HepG2 (cell line): ENCODE measurements around the gene MTA1. TPM values are rescaled to one million over a fixed set of nuclear protein-coding genes. Genes with fewer than 3 reads are reported as not detected.
A peak's percentile ranks its signal among the peaks of the same experiment; 100 is the strongest.

Source experiments
- GATA4 ChIP-seq: sonication (generic); IDR thresholded peaks from 2 replicates; pipeline ENCODE4 v1.6.1; 2016; ENCODE audit warnings: antibody characterized with exemption, low read depth, borderline replicate concordance
- HDAC2 ChIP-seq: sonication (generic); formaldehyde crosslinking; IDR thresholded peaks from 2 replicates; pipeline ENCODE4 v1.4.0; 2020; ENCODE audit warnings: missing genetic modification reagents
- JUN ChIP-seq: sonication (generic); formaldehyde crosslinking; IDR thresholded peaks from 2 replicates; pipeline ENCODE4 v1.4.0; 2020; ENCODE audit warnings: mild to moderate bottlenecking, missing genetic modification reagents
- LRRFIP1 ChIP-seq: sonication (generic); formaldehyde crosslinking; conservative IDR thresholded peaks from 2 replicates; pipeline ENCODE4 v1.4.0; 2020; ENCODE audit warnings: missing genetic modification reagents
- ONECUT2 ChIP-seq: sonication (generic); formaldehyde crosslinking; IDR thresholded peaks from 2 replicates; pipeline ENCODE4 v1.4.0; 2020; ENCODE audit warnings: missing genetic modification reagents
- YEATS4 ChIP-seq: sonication (generic); formaldehyde crosslinking; IDR thresholded peaks from 2 replicates; pipeline ENCODE4 v1.4.0; 2020; ENCODE audit warnings: missing genetic modification reagents, borderline replicate concordance
- ZBTB3 ChIP-seq: sonication (generic); formaldehyde crosslinking; IDR thresholded peaks from 2 replicates; pipeline ENCODE4 v1.4.0; 2020; ENCODE audit warnings: low read depth, mild to moderate bottlenecking, moderate library complexity, missing genetic modification reagents, borderline replicate concordance
- ZMYM4 ChIP-seq: sonication (generic); formaldehyde crosslinking; IDR thresholded peaks from 2 replicates; pipeline ENCODE4 v1.8.1; 2023; ENCODE audit warnings: mild to moderate bottlenecking, missing genetic modification reagents
- ZNF281 ChIP-seq: sonication (generic); formaldehyde crosslinking; IDR thresholded peaks from 2 replicates; pipeline ENCODE4 v1.4.0; 2020; ENCODE audit warnings: missing genetic modification reagents, borderline replicate concordance
- ZNF407 ChIP-seq: sonication (generic); formaldehyde crosslinking; IDR thresholded peaks from one replicate; pipeline ENCODE4 v1.5.1; 2020; ENCODE audit warnings: mild to moderate bottlenecking, missing genetic modification reagents; ENCODE audit errors: not compliant biosample characterization
- ZNF431 ChIP-seq: sonication (generic); formaldehyde crosslinking; IDR thresholded peaks from 2 replicates; pipeline ENCODE4 v1.9.0; 2022; ENCODE audit warnings: missing genetic modification reagents, low read depth, mild to moderate bottlenecking, borderline replicate concordance
- ZNF562 ChIP-seq: sonication (generic); formaldehyde crosslinking; IDR thresholded peaks from 2 replicates; pipeline ENCODE4 v1.8.0; 2022; ENCODE audit warnings: missing genetic modification reagents, borderline replicate concordance
- ZNF615 ChIP-seq: sonication (generic); formaldehyde crosslinking; IDR thresholded peaks from 2 replicates; pipeline ENCODE4 v1.5.0; 2020; ENCODE audit warnings: mild to moderate bottlenecking, missing genetic modification reagents, borderline replicate concordance
- ZNF850 ChIP-seq: sonication (generic); formaldehyde crosslinking; conservative IDR thresholded peaks from 2 replicates; pipeline ENCODE4 v1.9.0; 2021; ENCODE audit warnings: mild to moderate bottlenecking, missing genetic modification reagents
- polyA plus RNA-seq, 8 experiments: library from polyadenylated mRNA; depleted of rRNA in 3 of 8; stranded (reverse) in 7 of 8; unstranded in 1 of 8; fragments of >200 nt; fragmentation: Illumina TruSeq in 4 of 8; extraction: Trizol in 4 of 8; gene quantifications; 2 replicates each; pipeline versions ENCODE4 v1.2.1 to v1.2.3, GENCODE V29; 2011 to 2016; ENCODE audit warnings: low read depth in 4 of 8, missing spikeins in 1 of 8, mixed read lengths in 1 of 8; ENCODE audit not compliant: insufficient read depth in 1 of 8
- total RNA-seq, 5 experiments: library from RNA; depleted of rRNA; stranded (reverse); fragments of >200 nt; fragmentation: Illumina TruSeq; extraction: Trizol; gene quantifications; 2 replicates each; pipeline ENCODE4 v1.2.3, GENCODE V29; 2016; ENCODE audit warnings: low read depth in 1 of 5

The MTA1 gene
- total and polyA plus RNA-seq, 2 of the 13 experiments (the other 11 are each of a cell fraction or from before 2014, with no cell fraction given) = 35.2 to 85.8 TPM

- TF ChIP-seq GATA4 (no peak), ZNF281 (CRISPR knock-in tag) (peak; percentile 37; the same call in 1 of the 2 replicates), ZNF615 (CRISPR knock-in tag) (0 out of 2 replicates have a peak, but pooled peaks have one; percentile 59), ZBTB3 (CRISPR knock-in tag) (0 out of 2 replicates have a peak, but pooled peaks have one; percentile 16), ZNF562 (CRISPR knock-in tag) (no peak), ZMYM4 (peak; percentile 56; the same call in 1 of the 2 replicates), ZNF407 (peak; percentile 50), JUN (peak; percentile 49; the same call in 1 of the 2 replicates), ZNF850 (CRISPR knock-in tag) (0 out of 2 replicates have a peak, but pooled peaks have one; percentile 34), ONECUT2 (CRISPR knock-in tag) (no peak), HDAC2 (CRISPR knock-in tag) (peak; percentile 56), LRRFIP1 (CRISPR knock-in tag) (no peak), YEATS4 (CRISPR knock-in tag) (peak; percentile 97), ZNF431 (no peak)
Measured at GRCh38 chr14:105419195-105420091, at the start of gene MTA1 (continued).
